Measurements from ENCODE around the gene SPARC.

The SPARC gene

GRCh38 chr5:151703227-151703626 is 16.5 kb upstream of the SPARC start:
- H2BK12ac ChIP-seq (ENCODE audit: low read length in 2 of 2) = peak overlapping the region in 1 of 2 experiments; percentile 99
- no peak overlapping the region for H2BK5ac ChIP-seq (ENCODE audit: low read depth, low read length, poor library complexity, severe bottlenecking)
- H3K14ac ChIP-seq (ENCODE audit: low read length in 2 of 2) = peak overlapping the region in 1 of 2 experiments; percentile 93
- no CpG with 5 or more reads among the region's 1 CpG for whole genome bisulfite sequencing
- H2BK120ac ChIP-seq (ENCODE audit: low read depth, low read length) = no peak overlapping the region
- no peak overlapping the region for H2BK15ac ChIP-seq (ENCODE audit: low read depth, poor library complexity, severe bottlenecking)
- H3K79me1 ChIP-seq (replicated peaks; ENCODE audit: low read length, poor library complexity, severe bottlenecking) = no peaks in the 10 kb centered on the region
- peak overlapping the region in 1 of 2 experiments; percentile 46 for H3K23ac ChIP-seq (ENCODE audit: low read length in 2 of 2)
- H3K4me2 ChIP-seq (ENCODE audit: low read length, poor library complexity, severe bottlenecking) = no peak overlapping the region
- H3K9ac ChIP-seq (ENCODE audit: low read length) = no peak overlapping the region
- H3K4ac ChIP-seq (ENCODE audit: low read depth in 1 of 2, low read length in 2 of 2) = no peak overlapping the region
- H3K9me3 ChIP-seq (ENCODE audit: control insufficient read depth, low read length) = peaks cover 2% of the 10 kb centered on the region
- peak overlapping the region; percentile 58 to 75 for H3K18ac ChIP-seq (ENCODE audit: low read depth in 1 of 2, low read length in 2 of 2)
- no peak overlapping the region for H2AFZ ChIP-seq (ENCODE audit: low read depth, low read length)
- no peaks in the 10 kb centered on the region for H3K36me3 ChIP-seq (ENCODE audit: control insufficient read depth in 1 of 2, insufficient read depth in 2 of 2, low read depth in 1 of 2, low read length in 2 of 2)
- no peaks in the 10 kb centered on the region for H3K27me3 ChIP-seq (ENCODE audit: control insufficient read depth in 1 of 2, insufficient read depth in 1 of 2, low read length in 2 of 2)
- H3K4me3 ChIP-seq (ENCODE audit: insufficient read depth in 1 of 2, low read depth in 1 of 2, low read length in 2 of 2) = no peak overlapping the region
- no peak overlapping the region for H4K8ac ChIP-seq (ENCODE audit: low read length)
- peaks cover 13% of the 10 kb centered on the region for H3K4me1 ChIP-seq (ENCODE audit: control insufficient read depth, insufficient read depth, low read depth, low read length)
- H3K27ac ChIP-seq (ENCODE audit: low read length, poor library complexity, severe bottlenecking) = peak overlapping the region; percentile 47
- no peak for DNase-seq
- peak overlapping the region; percentile 80 for H4K91ac ChIP-seq (ENCODE audit: low read length)
- peak overlapping the region; percentile 14 for H2AK5ac ChIP-seq (ENCODE audit: low read length, severe bottlenecking)

GRCh38 chr5:151700820-151701219 is 14.1 kb upstream of the SPARC start:
- peak overlapping the region; percentile 25 for H4K91ac ChIP-seq (ENCODE audit: low read length)
- H3K4me2 ChIP-seq (ENCODE audit: low read length, poor library complexity, severe bottlenecking) = no peak overlapping the region
- no peaks in the 10 kb centered on the region for H3K27me3 ChIP-seq (ENCODE audit: control insufficient read depth in 1 of 2, insufficient read depth in 1 of 2, low read length in 2 of 2)
- peaks cover 24% of the 10 kb centered on the region for H3K4me1 ChIP-seq (ENCODE audit: control insufficient read depth, insufficient read depth, low read depth, low read length)
- DNase-seq = no peak
- no peaks in the 10 kb centered on the region for H3K79me1 ChIP-seq (replicated peaks; ENCODE audit: low read length, poor library complexity, severe bottlenecking)
- H3K14ac ChIP-seq (ENCODE audit: low read length in 2 of 2) = no peak overlapping the region
- no peak overlapping the region for H3K4me3 ChIP-seq (ENCODE audit: insufficient read depth in 1 of 2, low read depth in 1 of 2, low read length in 2 of 2)
- H2AK5ac ChIP-seq (ENCODE audit: low read length, severe bottlenecking) = no peak overlapping the region
- H2BK120ac ChIP-seq (ENCODE audit: low read depth, low read length) = peak overlapping the region; percentile 42
- H3K27ac ChIP-seq (ENCODE audit: low read length, poor library complexity, severe bottlenecking) = peak overlapping the region; percentile 90
- peak overlapping the region in 1 of 2 experiments; percentile 35 for H3K4ac ChIP-seq (ENCODE audit: low read depth in 1 of 2, low read length in 2 of 2)
- no peaks in the 10 kb centered on the region for H3K9me3 ChIP-seq (ENCODE audit: control insufficient read depth, low read length)
- no peaks in the 10 kb centered on the region for H3K36me3 ChIP-seq (ENCODE audit: control insufficient read depth in 1 of 2, insufficient read depth in 2 of 2, low read depth in 1 of 2, low read length in 2 of 2)
- H2BK12ac ChIP-seq (ENCODE audit: low read length in 2 of 2) = peak overlapping the region in 1 of 2 experiments; percentile 17
- peak overlapping the region; percentile 61 for H2BK5ac ChIP-seq (ENCODE audit: low read depth, low read length, poor library complexity, severe bottlenecking)
- no peak overlapping the region for H4K8ac ChIP-seq (ENCODE audit: low read length)
- H3K9ac ChIP-seq (ENCODE audit: low read length) = peak overlapping the region; percentile 93
- peak overlapping the region in 1 of 2 experiments; percentile 58 for H3K18ac ChIP-seq (ENCODE audit: low read depth in 1 of 2, low read length in 2 of 2)
- no peak overlapping the region for H3K23ac ChIP-seq (ENCODE audit: low read length in 2 of 2)
- no peak overlapping the region for H2BK15ac ChIP-seq (ENCODE audit: low read depth, poor library complexity, severe bottlenecking)
- no peak overlapping the region for H2AFZ ChIP-seq (ENCODE audit: low read depth, low read length)

GRCh38 chr5:151700296-151700695 is 13.6 kb upstream of the SPARC start:
- no peak overlapping the region for H2BK15ac ChIP-seq (ENCODE audit: low read depth, poor library complexity, severe bottlenecking)
- no peak overlapping the region for H3K23ac ChIP-seq (ENCODE audit: low read length in 2 of 2)
- H2BK120ac ChIP-seq (ENCODE audit: low read depth, low read length) = no peak overlapping the region
- WGBS = 93% methylated on average over 2 of the region's 2 CpGs
- no peaks in the 10 kb centered on the region for H3K79me1 ChIP-seq (replicated peaks; ENCODE audit: low read length, poor library complexity, severe bottlenecking)
- peak overlapping the region in 1 of 2 experiments; percentile 20 for H3K4ac ChIP-seq (ENCODE audit: low read depth in 1 of 2, low read length in 2 of 2)
- H2BK5ac ChIP-seq (ENCODE audit: low read depth, low read length, poor library complexity, severe bottlenecking) = no peak overlapping the region
- peak overlapping the region in 1 of 2 experiments; percentile 90 for H3K18ac ChIP-seq (ENCODE audit: low read depth in 1 of 2, low read length in 2 of 2)
- H3K4me1 ChIP-seq (ENCODE audit: control insufficient read depth, insufficient read depth, low read depth, low read length) = peaks cover 24% of the 10 kb centered on the region
- H3K9ac ChIP-seq (ENCODE audit: low read length) = peak overlapping the region; percentile 93
- no peak overlapping the region for H3K4me2 ChIP-seq (ENCODE audit: low read length, poor library complexity, severe bottlenecking)
- H4K91ac ChIP-seq (ENCODE audit: low read length) = no peak overlapping the region
- no peak overlapping the region for H2AFZ ChIP-seq (ENCODE audit: low read depth, low read length)
- no peak for DNase-seq
- H3K27ac ChIP-seq (ENCODE audit: low read length, poor library complexity, severe bottlenecking) = peak overlapping the region; percentile 100
- no peaks in the 10 kb centered on the region for H3K27me3 ChIP-seq (ENCODE audit: control insufficient read depth in 1 of 2, insufficient read depth in 1 of 2, low read length in 2 of 2)
- no peaks in the 10 kb centered on the region for H3K36me3 ChIP-seq (ENCODE audit: control insufficient read depth in 1 of 2, insufficient read depth in 2 of 2, low read depth in 1 of 2, low read length in 2 of 2)
- no peak overlapping the region for H3K14ac ChIP-seq (ENCODE audit: low read length in 2 of 2)
- H3K4me3 ChIP-seq (ENCODE audit: insufficient read depth in 1 of 2, low read depth in 1 of 2, low read length in 2 of 2) = no peak overlapping the region
- peak overlapping the region; percentile 64 for H2AK5ac ChIP-seq (ENCODE audit: low read length, severe bottlenecking)
- H3K9me3 ChIP-seq (ENCODE audit: control insufficient read depth, low read length) = no peaks in the 10 kb centered on the region
- peak overlapping the region; percentile 65 to 94 for H2BK12ac ChIP-seq (ENCODE audit: low read length in 2 of 2)
- peak overlapping the region; percentile 45 for H4K8ac ChIP-seq (ENCODE audit: low read length)

GRCh38 chr5:151699071-151699901 is 12.6 kb upstream of the SPARC start:
- Histone ChIP-seq H3K14ac (ENCODE audit: low read length in 2 of 2) (peak overlapping the region in 1 of 2 experiments; percentile 66), H2BK5ac (ENCODE audit: low read depth, low read length, poor library complexity, severe bottlenecking) (peak overlapping the region; percentile 94), H3K36me3 (ENCODE audit: control insufficient read depth in 1 of 2, insufficient read depth in 2 of 2, low read depth in 1 of 2, low read length in 2 of 2) (no peaks in the 10 kb centered on the region), H2BK120ac (ENCODE audit: low read depth, low read length) (peak overlapping the region; percentile 98), H2AK5ac (ENCODE audit: low read length, severe bottlenecking) (peak overlapping the region; percentile 85), H3K9ac (ENCODE audit: low read length) (peak overlapping the region; percentile 93), H3K4me3 (ENCODE audit: insufficient read depth in 1 of 2, low read depth in 1 of 2, low read length in 2 of 2) (peak overlapping the region in 1 of 2 experiments; percentile 14), H4K8ac (ENCODE audit: low read length) (peak overlapping the region; percentile 97), H3K4me1 (ENCODE audit: control insufficient read depth, insufficient read depth, low read depth, low read length) (peaks cover 23% of the 10 kb centered on the region), H3K23ac (ENCODE audit: low read length in 2 of 2) (no peak overlapping the region), H2AFZ (ENCODE audit: low read depth, low read length) (no peak overlapping the region), H2BK12ac (ENCODE audit: low read length in 2 of 2) (peak overlapping the region; percentile 94 to 100), H3K9me3 (ENCODE audit: control insufficient read depth, low read length) (no peaks in the 10 kb centered on the region), H2BK15ac (ENCODE audit: low read depth, poor library complexity, severe bottlenecking) (peak overlapping the region; percentile 54), H3K27ac (ENCODE audit: low read length, poor library complexity, severe bottlenecking) (peak overlapping the region; percentile 100), H3K4ac (ENCODE audit: low read depth in 1 of 2, low read length in 2 of 2) (peak overlapping the region; percentile 90 to 100), H3K27me3 (ENCODE audit: control insufficient read depth in 1 of 2, insufficient read depth in 1 of 2, low read length in 2 of 2) (no peaks in the 10 kb centered on the region), H3K4me2 (ENCODE audit: low read length, poor library complexity, severe bottlenecking) (no peak overlapping the region), H3K79me1 (replicated peaks; ENCODE audit: low read length, poor library complexity, severe bottlenecking) (peaks cover 4% of the 10 kb centered on the region), H4K91ac (ENCODE audit: low read length) (peak overlapping the region; percentile 98), H3K18ac (ENCODE audit: low read depth in 1 of 2, low read length in 2 of 2) (peak overlapping the region; percentile 95 to 99)
- WGBS = 41% methylated on average over 13 of the region's 13 CpGs
- peak; percentile 99 for DNase-seq

All from mesenchymal stem cell (in vitro differentiated cells and primary cell).